Measurements from ENCODE around the gene HNF4A. TPM values are rescaled to one million over a fixed set of nuclear protein-coding genes. Genes with fewer than 3 reads are reported as not detected.

HNF4A gene
- total and polyA plus RNA-seq, 2 of the 13 experiments (the other 11 are each of a cell fraction or from before 2014, with no cell fraction given): 80.9 to 169 TPM

DNA sequence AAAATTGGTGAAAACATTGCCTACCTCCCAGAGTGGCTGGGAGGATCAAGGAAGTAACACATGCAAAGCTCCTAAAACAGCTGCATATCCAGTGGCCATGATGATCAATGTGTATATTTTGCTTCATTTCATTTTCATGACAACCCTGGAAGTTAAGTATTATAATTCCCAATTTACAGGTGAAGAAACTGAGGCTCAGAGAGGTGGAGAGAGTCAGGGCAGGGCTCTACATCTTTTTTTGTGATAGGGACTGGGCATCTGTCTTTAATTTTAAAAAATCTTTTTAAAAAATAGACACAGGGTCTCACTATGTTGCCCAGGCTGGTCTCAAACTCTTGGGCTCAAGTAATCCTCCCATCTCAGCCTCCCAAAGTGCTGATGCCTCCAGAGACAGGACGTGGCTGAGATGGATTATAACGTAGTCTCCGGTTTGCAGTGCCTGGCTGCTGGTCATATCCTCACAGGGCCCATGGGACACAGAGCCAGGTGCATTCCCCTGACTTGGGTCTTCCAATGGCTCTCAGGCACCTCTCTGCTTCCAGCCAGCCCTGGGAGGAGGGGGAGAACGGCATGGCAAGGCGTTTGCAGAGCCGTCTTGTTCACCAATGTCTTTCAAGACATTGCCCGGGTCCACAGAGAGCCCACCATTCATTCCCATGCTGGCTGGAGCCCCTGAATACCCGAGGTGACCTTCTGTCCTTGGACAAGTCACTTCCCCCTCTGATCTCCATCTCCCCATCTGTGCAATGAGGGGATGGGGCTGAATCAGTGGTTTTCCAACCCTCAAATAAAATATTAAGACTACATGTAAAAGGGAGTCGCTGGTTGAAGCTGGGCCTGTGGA is 38.3 kb downstream of the HNF4A start (continued):
- no peak for TF ChIP-seq GLMP (CRISPR knock-in tag; IDR thresholded peaks at IDR 0.05; ENCODE audit: borderline replicate concordance)
- no peak for TF ChIP-seq ATRX (CRISPR knock-in tag; IDR thresholded peaks at IDR 0.05; ENCODE audit: borderline replicate concordance)
- TF ChIP-seq ZMYM2 (CRISPR knock-in tag; IDR thresholded peaks at IDR 0.05): no peak
- no peak for TF ChIP-seq ZNF788 (CRISPR knock-in tag; IDR thresholded peaks at IDR 0.05; ENCODE audit: borderline replicate concordance)
- no peak; the same call in 1 of the 2 replicates for TF ChIP-seq MLX (CRISPR knock-in tag; IDR thresholded peaks at IDR 0.05)
- peak; percentile 71; the same call in 1 of the 2 replicates for TF ChIP-seq ZNF678 (CRISPR knock-in tag; IDR thresholded peaks at IDR 0.05)
- no peak for TF ChIP-seq PHF5A (CRISPR knock-in tag; IDR thresholded peaks at IDR 0.05; ENCODE audit: low read depth, unreplicated experiment)
- TF ChIP-seq CENPX (CRISPR knock-in tag; IDR thresholded peaks at IDR 0.05): no peak
- TF ChIP-seq ZNF296 (CRISPR knock-in tag; conservative IDR thresholded peaks at IDR 0.05): no peak
- peak; percentile 5; the same call in 1 of the 2 replicates for TF ChIP-seq MTF2 (CRISPR knock-in tag; IDR thresholded peaks at IDR 0.05; ENCODE audit: borderline replicate concordance)
- no peak for TF ChIP-seq ZNF775 (CRISPR knock-in tag; IDR thresholded peaks at IDR 0.05; ENCODE audit: borderline replicate concordance)
- TF ChIP-seq RORA (CRISPR knock-in tag; IDR thresholded peaks at IDR 0.05): no peak
- no peak for TF ChIP-seq FOXO1 (CRISPR knock-in tag; IDR thresholded peaks at IDR 0.05)
- no peak for TF ChIP-seq ZMYM4 (CRISPR knock-in tag; IDR thresholded peaks at IDR 0.05)
- TF ChIP-seq ZNF362 (CRISPR knock-in tag; IDR thresholded peaks at IDR 0.05; ENCODE audit: borderline replicate concordance): no peak
- TF ChIP-seq ZNF816 (CRISPR knock-in tag; IDR thresholded peaks at IDR 0.05; ENCODE audit: borderline replicate concordance): no peak
- TF ChIP-seq, protein P1, sequence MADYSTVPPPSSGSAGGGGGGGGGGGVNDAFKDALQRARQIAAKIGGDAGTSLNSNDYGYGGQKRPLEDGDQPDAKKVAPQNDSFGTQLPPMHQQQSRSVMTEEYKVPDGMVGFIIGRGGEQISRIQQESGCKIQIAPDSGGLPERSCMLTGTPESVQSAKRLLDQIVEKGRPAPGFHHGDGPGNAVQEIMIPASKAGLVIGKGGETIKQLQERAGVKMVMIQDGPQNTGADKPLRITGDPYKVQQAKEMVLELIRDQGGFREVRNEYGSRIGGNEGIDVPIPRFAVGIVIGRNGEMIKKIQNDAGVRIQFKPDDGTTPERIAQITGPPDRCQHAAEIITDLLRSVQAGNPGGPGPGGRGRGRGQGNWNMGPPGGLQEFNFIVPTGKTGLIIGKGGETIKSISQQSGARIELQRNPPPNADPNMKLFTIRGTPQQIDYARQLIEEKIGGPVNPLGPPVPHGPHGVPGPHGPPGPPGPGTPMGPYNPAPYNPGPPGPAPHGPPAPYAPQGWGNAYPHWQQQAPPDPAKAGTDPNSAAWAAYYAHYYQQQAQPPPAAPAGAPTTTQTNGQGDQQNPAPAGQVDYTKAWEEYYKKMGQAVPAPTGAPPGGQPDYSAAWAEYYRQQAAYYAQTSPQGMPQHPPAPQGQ (CRISPR knock-in tag; IDR thresholded peaks at IDR 0.05; ENCODE audit: borderline replicate concordance): no peak; the same call in 1 of the 2 replicates
- no peak; the same call in 1 of the 2 replicates for TF ChIP-seq ZNF513 (CRISPR knock-in tag; conservative IDR thresholded peaks at IDR 0.05)
- no peak for TF ChIP-seq ZC3H4 (CRISPR knock-in tag; IDR thresholded peaks at IDR 0.05; ENCODE audit: borderline replicate concordance)
- 0 out of 2 replicates have a peak, but pooled peaks have one; percentile 7 for TF ChIP-seq ZBTB42 (CRISPR knock-in tag; IDR thresholded peaks at IDR 0.05)
- TF ChIP-seq NCOA5 (CRISPR knock-in tag; IDR thresholded peaks at IDR 0.05): no peak
- no peak for TF ChIP-seq FOSL2 (CRISPR knock-in tag; IDR thresholded peaks at IDR 0.05)
